NB4 (cell line): ENCODE data around the gene SRRM2.

Experiments used
- DNase-seq: peaks from one replicate; pipeline ENCODE4 v3.0.0; 2010; ENCODE audit warnings: low read depth
- H3K4me3 ChIP-seq: one replicate; pipeline ENCODE4 v1.5.1; 2011; ENCODE audit warnings: mild to moderate bottlenecking, low read depth, low read length, moderate library complexity
- CTCF ChIP-seq: IDR thresholded peaks from one replicate; pipeline ENCODE4 v1.5.1; 2012; ENCODE audit warnings: low read depth, low read length
- MAX ChIP-seq: IDR thresholded peaks from 2 replicates; pipeline ENCODE4 v1.6.1; 2011; ENCODE audit warnings: low read depth, low read length
- MYC ChIP-seq: IDR thresholded peaks from 2 replicates; pipeline ENCODE4 v1.6.1; 2011; ENCODE audit warnings: low read depth, low read length
- POLR2A ChIP-seq: IDR thresholded peaks from 2 replicates; pipeline ENCODE4 v1.6.1; 2011; ENCODE audit warnings: mild to moderate bottlenecking; ENCODE audit not compliant: insufficient read length; ENCODE audit errors: extremely low read depth

The SRRM2 gene

GRCh38 chr16:2753733-2754020 is 1.2 kb downstream of the SRRM2 start:
- TF ChIP-seq MYC (no peak), CTCF (no peak), POLR2A (no peak), MAX (no peak)
- H3K4me3 ChIP-seq = peak overlapping the region; percentile 99
- no peak for DNase-seq

GRCh38 chr16:2755158-2755557 is 2.7 kb downstream of the SRRM2 start:
- TF ChIP-seq MYC = no peak
- no peak for DNase-seq
- H3K4me3 ChIP-seq = peak overlapping the region; percentile 99

GRCh38 chr16:2756288-2757015 is 4.0 kb downstream of the SRRM2 start:
- no peak for TF ChIP-seq MAX
- peak overlapping the region; percentile 99 for H3K4me3 ChIP-seq
- no peak for DNase-seq

- TF ChIP-seq CTCF (no peak), MYC (no peak), MAX (no peak)
- no peak overlapping the region for H3K4me3 ChIP-seq
- no peak for DNase-seq
These were observed 4.9 kb downstream of the SRRM2 start for GRCh38 chr16:2757344-2757743.

- no peak for DNase-seq
- TF ChIP-seq POLR2A = no peak
- no peak for TF ChIP-seq MAX
- no peak for TF ChIP-seq MYC
- no peak for TF ChIP-seq CTCF
- H3K4me3 ChIP-seq = no peak overlapping the region
These were observed 9.0 kb downstream of the SRRM2 start for GRCh38 chr16:2761472-2761871.

- TF ChIP-seq POLR2A = no peak
- TF ChIP-seq MYC = no peak
- no peak for TF ChIP-seq MAX
- TF ChIP-seq CTCF = no peak
- no peak for DNase-seq
- H3K4me3 ChIP-seq = no peak overlapping the region
These were observed 9.6 kb downstream of the SRRM2 start for GRCh38 chr16:2761886-2762583.

- no peak for DNase-seq
- TF ChIP-seq MYC (no peak), CTCF (no peak), MAX (no peak), POLR2A (no peak)
These were observed 10.3 kb downstream of the SRRM2 start for GRCh38 chr16:2762711-2763110.

More at GRCh38 chr16:2762711-2763110, 10.3 kb downstream of the SRRM2 start:
- H3K4me3 ChIP-seq = no peak overlapping the region
